ENCODE data around the gene EIF5A. TPM values are rescaled to one million over a fixed set of nuclear protein-coding genes. Genes with fewer than 3 reads are reported as not detected.

The EIF5A gene
- total and polyA plus RNA-seq, 9 of the 15 experiments (the other 6 are each of a cell fraction or from before 2014, with no cell fraction given): 22.9 to 1,163 (median 772) TPM

DNA sequence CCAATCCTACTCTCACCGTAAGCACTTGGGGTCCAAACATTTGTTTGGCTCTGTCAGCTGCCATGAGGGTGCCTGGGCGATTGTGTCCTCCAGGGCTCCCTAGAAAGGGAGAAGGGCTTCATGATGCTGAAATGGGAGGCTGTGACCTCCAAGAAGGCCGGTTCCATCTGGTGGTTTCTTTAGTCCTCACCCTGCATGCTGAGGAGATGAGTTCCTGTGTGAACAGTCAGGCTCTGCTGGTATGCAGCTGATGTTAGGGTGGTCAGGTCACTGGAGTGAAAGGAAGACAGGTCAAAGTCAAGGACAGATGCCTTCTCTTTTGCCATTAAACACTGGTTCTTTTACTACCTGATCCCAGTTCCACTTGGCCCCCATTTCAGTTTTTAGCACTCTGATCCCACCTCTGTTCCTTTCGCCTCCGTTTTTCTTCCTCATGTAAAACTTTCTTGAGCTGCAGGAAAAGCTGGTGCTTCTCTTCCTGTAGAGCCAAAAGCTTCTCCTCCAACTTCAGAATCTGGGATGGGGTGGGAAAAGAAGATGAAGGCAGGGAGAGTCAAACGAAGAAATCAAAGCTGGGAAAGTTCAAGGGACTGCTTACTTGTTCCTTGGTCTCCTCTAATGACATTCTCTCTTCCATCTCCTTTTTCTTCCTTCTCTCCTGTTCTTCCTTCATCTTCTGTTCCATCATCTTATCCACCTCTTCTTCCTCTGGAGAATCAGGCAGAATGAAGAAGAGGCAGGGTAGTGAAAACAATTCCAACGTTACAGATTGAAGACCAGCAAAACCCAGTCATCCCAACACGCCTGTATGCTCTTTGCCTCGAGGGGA lies 6.7 kb downstream of the EIF5A start:
- H3K27me3 ChIP-seq (ENCODE audit: control insufficient read depth in 2 of 2, insufficient read depth in 2 of 2, low read length in 2 of 2): no peaks in the 10 kb centered on the region
- H3K4me2 ChIP-seq (ENCODE audit: insufficient read depth, low read length): peak overlapping the region; percentile 86
- H2AFZ ChIP-seq (ENCODE audit: low read depth, low read length): no peak overlapping the region
- in situ Hi-C loops (cut with MboI): no loop called here
- BruUV-seq (replicated peaks): TSS peak; percentile 85
- FAIRE-seq: peak; percentile 55
- peaks cover 31% of the 10 kb centered on the region for H4K20me1 ChIP-seq (replicated peaks; ENCODE audit: control insufficient read depth, insufficient read depth, low read length)
- peaks cover 80% of the 10 kb centered on the region for H3K36me3 ChIP-seq (ENCODE audit: control insufficient read depth, insufficient read depth, low read length)
- H3K9ac ChIP-seq (ENCODE audit: insufficient read depth in 1 of 2, low read depth in 2 of 2, low read length in 2 of 2): peak overlapping the region; percentile 67 to 94
- peaks cover 37% of the 10 kb centered on the region for H3K79me2 ChIP-seq (ENCODE audit: control insufficient read depth, insufficient read depth, low read length)
- H3K4me1 ChIP-seq (replicated peaks in 1 of 2; ENCODE audit: control insufficient read depth in 2 of 2, insufficient read depth in 2 of 2, low read length in 2 of 2): peaks cover 22 to 35% of the 10 kb centered on the region in 2 experiments
- no peak for TF ChIP-seq RBFOX2 (IDR thresholded peaks at IDR 0.05; ENCODE audit: low read depth, low read length)
- no peak for TF ChIP-seq PPARD (CRISPR knock-in tag; IDR thresholded peaks at IDR 0.05)
- TF ChIP-seq ID3 (CRISPR knock-in tag; IDR thresholded peaks at IDR 0.05): no peak
- TF ChIP-seq ID3 (tag; IDR thresholded peaks at IDR 0.05): no peak
- TF ChIP-seq PML (IDR thresholded peaks at IDR 0.05; ENCODE audit: low read length): 0 out of 2 replicates have a peak, but pooled peaks have one; percentile 11
- H3K4me3 ChIP-seq: peak overlapping the region; percentile 93
- H3K9me1 ChIP-seq (ENCODE audit: control insufficient read depth, insufficient read depth, low read length): peaks cover 11% of the 10 kb centered on the region
- peak; percentile 3; the same call in 2 of the 3 replicates for ATAC-seq
- 20% methylated on average over 4 of the region's 9 CpGs for WGBS (ENCODE audit: insufficient coverage, low coverage, missing lambda C conversion rate)
- DNase-seq (ENCODE audit: extremely low read depth in 1 of 4, low spot score in 3 of 4): peak in 1 of 4 experiments; percentile 34
- ChIA-PET POLR2A (interaction anchor here (0.5 to 2.6 kb wide), 12 partner anchors 11 to 266 kb away, joined by 3 to 21 read pairs (median 4); partner anchors contain the start of genes NEURL4 and SLC2A4), CTCF (ENCODE audit: low intra/inter-chr PET ratio) (interaction anchor here (0.8 kb wide), 1 partner anchor 34 kb away, joined by 3 read pairs; no protein-coding TSS in a partner anchor)
- intact Hi-C loops (cut with micrococcal nuclease): no loop called here
- no peaks in the 10 kb centered on the region for H3K9me3 ChIP-seq (replicated peaks; ENCODE audit: control insufficient read depth, insufficient read depth, low read depth, low read length)
- H3K27ac ChIP-seq (ENCODE audit: extremely low read depth, low read depth, low read length): peak overlapping the region; percentile 75
